ENCODE measurements around the gene ADNP.
A peak's percentile ranks its signal among the peaks of the same experiment; 100 is the strongest.

Gene ADNP

GRCh38 chr20:50932691-50933280 is 1.5 kb upstream of the ADNP start:
- DNase-seq, result no peak

- no peak for DNase-seq
Observed at GRCh38 chr20:50932016-50932485, 814 bp upstream of the ADNP start.

GRCh38 chr20:50930976-50931305 is 296 bp downstream of the ADNP start:
- peak in 6 of 56 donors; percentile 59 to 83 (median 80) for DNase-seq

- DNase-seq, result peak in 30 of 56 donors; percentile 6 to 51 (median 28)
Observed at GRCh38 chr20:50930139-50930975, 880 bp downstream of the ADNP start.

- peak in 55 of 56 donors; percentile 26 to 95 (median 82) for DNase-seq
Observed at GRCh38 chr20:50929299-50930138, 1.7 kb downstream of the ADNP start.

- no peak for DNase-seq
Observed at GRCh38 chr20:50928469-50928868, 2.8 kb downstream of the ADNP start.

- no peak for DNase-seq
Observed at GRCh38 chr20:50926530-50926929, 4.7 kb downstream of the ADNP start.

GRCh38 chr20:50924261-50924920 is 6.8 kb downstream of the ADNP start:
- no peak for DNase-seq

- DNase-seq, result no peak
Observed at GRCh38 chr20:50921803-50922501, 9.3 kb downstream of the ADNP start.

GRCh38 chr20:50920997-50921396 is 10.2 kb downstream of the ADNP start:
- DNase-seq, result no peak

GRCh38 chr20:50919567-50919966 is 11.7 kb downstream of the ADNP start:
- DNase-seq, result peak in 5 of 56 donors; percentile 1 to 23 (median 9)

- no peak for DNase-seq
Observed at GRCh38 chr20:50918403-50918802, 12.8 kb downstream of the ADNP start.

GRCh38 chr20:50916934-50917333 is 14.3 kb downstream of the ADNP start:
- no peak for DNase-seq

- DNase-seq, result no peak
Observed at GRCh38 chr20:50916257-50916656, 15.0 kb downstream of the ADNP start.

- DNase-seq, result no peak
Observed at GRCh38 chr20:50915424-50915823, 15.8 kb downstream of the ADNP start.

GRCh38 chr20:50913690-50914375 is 17.4 kb downstream of the ADNP start:
- no peak for DNase-seq

- DNase-seq, result no peak
Observed at GRCh38 chr20:50911716-50912115, 19.5 kb downstream of the ADNP start.

- no peak for DNase-seq
Observed at GRCh38 chr20:50911030-50911429, 20.2 kb downstream of the ADNP start.

- no peak for DNase-seq
Observed at GRCh38 chr20:50909413-50909812, 21.8 kb downstream of the ADNP start.

GRCh38 chr20:50904067-50904570 is 27.1 kb downstream of the ADNP start:
- DNase-seq, result no peak

All from nucleus accumbens (tissue), 56 donors.